GM12878 (cell line): ENCODE measurements around the gene RPS16. TPM values are rescaled to one million over a fixed set of nuclear protein-coding genes. Genes with fewer than 3 reads are reported as not detected.

Source experiments
- CBX5 ChIP-seq: sonication (generic); IDR thresholded peaks from 2 replicates; pipeline ENCODE4 v1.6.1; 2016; ENCODE audit warnings: low read depth, moderate library complexity, mild to moderate bottlenecking, inconsistent platforms
- GABPA ChIP-seq: IDR thresholded peaks from 2 replicates; pipeline ENCODE4 v1.6.1; 2014; ENCODE audit warnings: antibody characterized with exemption, low read depth, mild to moderate bottlenecking, inconsistent platforms
- KDM1A ChIP-seq: fragments of 200-600 bp; sonication (generic); IDR thresholded peaks from 2 replicates; pipeline ENCODE4 v1.6.1; 2016; ENCODE audit warnings: borderline replicate concordance
- RBBP5 ChIP-seq: fragments of 200-600 bp; sonication (generic); conservative IDR thresholded peaks from 2 replicates; pipeline ENCODE4 v1.6.1; 2016
- polyA plus RNA-seq, 11 experiments: library from polyadenylated mRNA; depleted of rRNA in 4 of 11; unstranded in 6 of 11; stranded (reverse) in 5 of 11; fragments of >200 nt; fragmentation: Nextera tagmentation in 4 of 11; fragmentation: Illumina TruSeq in 1 of 11; extraction: Ambion mirVana in 4 of 11; extraction: Trizol in 1 of 11; gene quantifications; 1 replicate in 1 of 11; 2 replicates in 10 of 11; pipeline versions ENCODE4 v1.2.1 to v1.2.3, GENCODE V29; 2011 to 2016; ENCODE audit warnings: inconsistent platforms in 2 of 11, missing spikeins in 2 of 11, low read depth in 1 of 11
- total RNA-seq, 4 experiments: library from RNA; depleted of rRNA in 3 of 4; stranded (reverse); fragments of >200 nt in 3 of 4; fragmentation: Illumina TruSeq in 1 of 4; extraction: Trizol in 1 of 4; gene quantifications; 2 replicates each; pipeline versions ENCODE4 v1.2.1 to v1.2.3, GENCODE V29; 2013 to 2021
- TF ChIP-seq, protein P1 (sequence below): fragments of 450-650 bp; formaldehyde crosslinking; IDR thresholded peaks from 2 replicates; pipeline ENCODE4 v1.4.0; 2020; ENCODE audit warnings: mild to moderate bottlenecking, moderate library complexity
- TF ChIP-seq, protein P2 (sequence below): fragments of 450-650 bp; IDR thresholded peaks from 2 replicates; pipeline ENCODE4 v1.6.1; 2017; ENCODE audit warnings: mild to moderate bottlenecking, moderate library complexity

The RPS16 gene
- total and polyA plus RNA-seq, 10 of the 15 experiments (the other 5 are each of a cell fraction or from before 2014, with no cell fraction given) = 148 to 4,810 (median 2,343) TPM

GRCh38 chr19:39411081-39411831, 24.5 kb downstream of the RPS16 start (continued):
- TF ChIP-seq, protein P1, sequence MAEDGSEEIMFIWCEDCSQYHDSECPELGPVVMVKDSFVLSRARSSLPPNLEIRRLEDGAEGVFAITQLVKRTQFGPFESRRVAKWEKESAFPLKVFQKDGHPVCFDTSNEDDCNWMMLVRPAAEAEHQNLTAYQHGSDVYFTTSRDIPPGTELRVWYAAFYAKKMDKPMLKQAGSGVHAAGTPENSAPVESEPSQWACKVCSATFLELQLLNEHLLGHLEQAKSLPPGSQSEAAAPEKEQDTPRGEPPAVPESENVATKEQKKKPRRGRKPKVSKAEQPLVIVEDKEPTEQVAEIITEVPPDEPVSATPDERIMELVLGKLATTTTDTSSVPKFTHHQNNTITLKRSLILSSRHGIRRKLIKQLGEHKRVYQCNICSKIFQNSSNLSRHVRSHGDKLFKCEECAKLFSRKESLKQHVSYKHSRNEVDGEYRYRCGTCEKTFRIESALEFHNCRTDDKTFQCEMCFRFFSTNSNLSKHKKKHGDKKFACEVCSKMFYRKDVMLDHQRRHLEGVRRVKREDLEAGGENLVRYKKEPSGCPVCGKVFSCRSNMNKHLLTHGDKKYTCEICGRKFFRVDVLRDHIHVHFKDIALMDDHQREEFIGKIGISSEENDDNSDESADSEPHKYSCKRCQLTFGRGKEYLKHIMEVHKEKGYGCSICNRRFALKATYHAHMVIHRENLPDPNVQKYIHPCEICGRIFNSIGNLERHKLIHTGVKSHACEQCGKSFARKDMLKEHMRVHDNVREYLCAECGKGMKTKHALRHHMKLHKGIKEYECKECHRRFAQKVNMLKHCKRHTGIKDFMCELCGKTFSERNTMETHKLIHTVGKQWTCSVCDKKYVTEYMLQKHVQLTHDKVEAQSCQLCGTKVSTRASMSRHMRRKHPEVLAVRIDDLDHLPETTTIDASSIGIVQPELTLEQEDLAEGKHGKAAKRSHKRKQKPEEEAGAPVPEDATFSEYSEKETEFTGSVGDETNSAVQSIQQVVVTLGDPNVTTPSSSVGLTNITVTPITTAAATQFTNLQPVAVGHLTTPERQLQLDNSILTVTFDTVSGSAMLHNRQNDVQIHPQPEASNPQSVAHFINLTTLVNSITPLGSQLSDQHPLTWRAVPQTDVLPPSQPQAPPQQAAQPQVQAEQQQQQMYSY = no peak
- TF ChIP-seq, protein P2, sequence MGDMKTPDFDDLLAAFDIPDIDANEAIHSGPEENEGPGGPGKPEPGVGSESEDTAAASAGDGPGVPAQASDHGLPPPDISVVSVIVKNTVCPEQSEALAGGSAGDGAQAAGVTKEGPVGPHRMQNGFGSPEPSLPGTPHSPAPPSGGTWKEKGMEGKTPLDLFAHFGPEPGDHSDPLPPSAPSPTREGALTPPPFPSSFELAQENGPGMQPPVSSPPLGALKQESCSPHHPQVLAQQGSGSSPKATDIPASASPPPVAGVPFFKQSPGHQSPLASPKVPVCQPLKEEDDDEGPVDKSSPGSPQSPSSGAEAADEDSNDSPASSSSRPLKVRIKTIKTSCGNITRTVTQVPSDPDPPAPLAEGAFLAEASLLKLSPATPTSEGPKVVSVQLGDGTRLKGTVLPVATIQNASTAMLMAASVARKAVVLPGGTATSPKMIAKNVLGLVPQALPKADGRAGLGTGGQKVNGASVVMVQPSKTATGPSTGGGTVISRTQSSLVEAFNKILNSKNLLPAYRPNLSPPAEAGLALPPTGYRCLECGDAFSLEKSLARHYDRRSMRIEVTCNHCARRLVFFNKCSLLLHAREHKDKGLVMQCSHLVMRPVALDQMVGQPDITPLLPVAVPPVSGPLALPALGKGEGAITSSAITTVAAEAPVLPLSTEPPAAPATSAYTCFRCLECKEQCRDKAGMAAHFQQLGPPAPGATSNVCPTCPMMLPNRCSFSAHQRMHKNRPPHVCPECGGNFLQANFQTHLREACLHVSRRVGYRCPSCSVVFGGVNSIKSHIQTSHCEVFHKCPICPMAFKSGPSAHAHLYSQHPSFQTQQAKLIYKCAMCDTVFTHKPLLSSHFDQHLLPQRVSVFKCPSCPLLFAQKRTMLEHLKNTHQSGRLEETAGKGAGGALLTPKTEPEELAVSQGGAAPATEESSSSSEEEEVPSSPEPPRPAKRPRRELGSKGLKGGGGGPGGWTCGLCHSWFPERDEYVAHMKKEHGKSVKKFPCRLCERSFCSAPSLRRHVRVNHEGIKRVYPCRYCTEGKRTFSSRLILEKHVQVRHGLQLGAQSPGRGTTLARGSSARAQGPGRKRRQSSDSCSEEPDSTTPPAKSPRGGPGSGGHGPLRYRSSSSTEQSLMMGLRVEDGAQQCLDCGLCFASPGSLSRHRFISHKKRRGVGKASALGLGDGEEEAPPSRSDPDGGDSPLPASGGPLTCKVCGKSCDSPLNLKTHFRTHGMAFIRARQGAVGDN = peak; percentile 64; the same call in 1 of the 2 replicates
- no peak for TF ChIP-seq GABPA
- no peak for TF ChIP-seq CBX5
- TF ChIP-seq KDM1A = no peak
- no peak for TF ChIP-seq RBBP5
